ENCODE measurements around the gene PCIF1.
A peak's percentile ranks its signal among the peaks of the same experiment; 100 is the strongest.
"Not testable (repeated sequence)": the region's sequence is repeated elsewhere in the genome, so short reads cannot be mapped to it uniquely, and the experiment has no call there.

Gene PCIF1

DNA sequence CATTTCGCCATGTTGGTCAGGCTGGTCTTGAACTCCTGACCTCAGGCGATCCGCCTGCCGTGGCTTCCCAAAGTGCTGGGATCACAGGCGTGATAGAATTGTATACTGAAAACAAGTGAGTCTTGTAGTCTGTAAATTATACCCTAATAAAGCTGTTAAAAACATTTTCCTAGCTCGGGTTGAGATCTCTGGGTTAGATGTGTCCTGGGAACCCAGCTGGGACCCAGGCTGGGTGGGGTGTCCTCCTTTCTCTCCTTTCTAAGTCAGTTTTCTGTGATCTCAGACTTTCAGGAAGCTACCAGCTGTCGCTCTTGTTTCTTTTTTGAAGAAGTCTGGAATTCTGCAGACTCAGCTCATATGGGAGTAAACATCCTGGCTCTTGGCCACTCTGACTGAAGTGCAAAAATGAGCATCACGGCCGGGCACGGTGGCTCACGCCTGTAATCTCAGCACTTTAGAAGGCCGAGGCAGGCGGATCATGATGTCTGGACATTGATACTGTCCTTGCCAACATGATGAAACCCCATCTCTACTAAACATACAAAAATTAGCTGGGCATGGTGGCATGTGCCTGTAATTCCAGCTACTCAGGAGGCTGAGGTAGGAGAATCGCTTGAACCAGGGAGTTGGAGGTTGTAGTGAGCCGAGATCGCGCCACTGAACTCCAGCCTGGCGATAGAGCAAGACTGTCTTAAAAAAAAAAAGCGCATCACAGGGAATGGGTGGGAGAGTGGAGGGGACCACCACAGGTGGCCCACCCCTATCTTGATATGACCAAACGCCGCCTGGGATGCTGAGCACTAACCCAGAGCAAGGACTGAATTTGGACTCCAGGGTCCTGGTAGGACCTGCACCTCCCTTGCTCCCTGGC is 9.9 kb upstream of the PCIF1 start:
- DNase-seq = no peak

DNA sequence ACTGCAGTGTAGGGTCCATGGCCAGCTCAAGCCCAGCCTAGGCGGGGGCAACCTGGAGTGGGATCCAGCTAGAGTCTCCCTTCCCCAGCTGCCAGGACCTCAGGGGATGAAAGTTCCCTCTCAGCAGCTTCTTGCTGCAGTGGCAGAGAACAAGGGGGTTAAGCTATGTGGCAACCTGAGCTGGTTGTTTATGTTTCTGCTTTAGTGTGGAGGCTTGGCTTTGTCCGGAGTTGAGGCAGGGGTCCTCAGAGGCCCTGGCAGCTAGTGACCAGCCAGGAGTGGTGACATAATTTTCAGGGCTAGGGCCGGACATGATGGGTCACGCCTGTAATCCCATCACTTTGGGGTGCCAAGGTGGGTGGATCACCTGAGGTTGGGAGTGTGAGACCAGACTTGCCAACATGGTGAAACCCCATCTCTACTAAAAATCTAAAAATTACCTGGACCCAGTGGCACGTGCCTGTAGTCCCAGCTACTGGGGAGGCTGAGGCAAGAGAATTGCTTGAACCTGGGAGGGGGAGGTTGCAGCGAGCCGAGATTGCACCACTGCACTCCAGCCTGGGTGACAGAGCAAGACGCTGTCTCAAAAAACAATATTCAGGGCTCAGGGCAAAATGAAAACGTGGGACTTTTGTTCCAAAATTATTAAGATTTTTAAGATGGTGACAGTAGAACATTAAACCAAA is 8.5 kb upstream of the PCIF1 start:
- DNase-seq = no peak

DNA sequence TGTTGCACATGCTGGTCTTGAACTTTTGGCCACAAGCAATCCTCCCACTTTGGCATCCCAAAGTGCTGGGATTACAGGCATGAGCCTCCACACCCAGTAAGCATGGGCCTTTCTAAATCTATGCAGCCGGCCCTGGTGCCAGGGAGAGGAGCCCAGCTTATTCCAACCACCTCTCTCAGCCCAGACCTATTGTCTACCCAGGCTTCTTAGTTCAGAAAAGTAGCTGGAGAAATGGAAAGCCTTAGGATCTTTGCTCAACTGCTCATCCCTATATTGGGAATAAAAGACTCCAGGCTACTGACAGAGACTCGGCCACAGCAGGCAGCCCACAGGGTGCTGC is 7.8 kb upstream of the PCIF1 start:
- DNase-seq = no peak

DNA sequence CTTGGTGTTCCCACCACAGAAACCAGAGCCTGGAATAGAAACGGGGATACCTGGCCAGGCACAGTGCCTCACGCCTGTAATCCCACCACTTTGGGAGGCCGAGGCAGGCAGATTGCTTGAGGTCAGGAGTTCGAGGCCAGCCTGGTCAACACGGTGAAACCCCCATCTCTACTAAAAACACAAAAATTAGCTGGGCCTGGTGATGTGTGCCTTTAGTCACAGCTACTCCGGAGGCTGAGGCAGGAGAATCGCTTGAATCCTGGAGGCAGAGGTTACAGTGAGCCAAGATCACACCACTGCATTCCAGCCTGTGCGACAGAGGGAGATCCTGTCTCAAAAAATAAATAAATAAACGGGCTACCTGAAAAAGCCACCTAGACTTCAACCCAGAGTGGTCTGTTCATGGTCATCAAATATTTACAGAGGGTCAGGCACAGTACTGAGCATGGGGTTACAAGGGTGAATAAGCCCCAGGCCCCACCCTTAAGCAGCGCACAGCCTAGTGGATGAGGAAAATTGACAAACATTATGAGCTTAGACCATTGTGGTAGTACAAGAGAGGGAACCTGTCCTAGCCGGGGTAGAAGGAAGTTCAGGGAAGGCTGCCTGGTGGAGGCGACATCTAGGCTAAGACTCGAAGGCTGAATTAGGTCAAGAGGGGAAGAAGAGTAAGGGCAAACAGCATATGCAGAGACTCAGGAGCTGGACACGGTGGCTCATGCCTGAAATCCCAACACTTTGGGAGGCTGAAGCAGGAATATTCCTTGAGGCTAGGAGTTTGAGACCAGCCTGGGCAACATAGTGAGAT is 7.2 kb upstream of the PCIF1 start:
- no peak for DNase-seq

DNA sequence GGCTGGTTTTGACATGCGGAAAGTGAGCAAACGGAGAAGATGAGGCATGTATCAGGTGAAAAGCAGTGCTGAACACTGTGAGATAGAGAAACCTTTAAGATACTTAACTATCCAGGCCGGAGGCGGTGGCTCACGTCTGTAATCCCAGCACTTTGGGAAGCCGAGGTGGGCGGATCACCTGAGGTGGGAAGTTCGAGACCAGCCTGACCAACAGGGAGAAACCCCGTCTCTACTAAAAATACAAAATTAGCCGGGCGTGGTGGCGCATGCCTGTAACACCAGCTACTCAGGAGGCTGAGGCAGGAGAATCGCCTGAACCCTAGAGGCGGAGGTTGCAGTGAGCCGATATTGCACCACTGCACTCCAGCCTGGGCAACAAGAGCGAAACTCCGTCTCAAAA is 2.8 kb upstream of the PCIF1 start:
- DNase-seq = not testable (repeated sequence)

DNA sequence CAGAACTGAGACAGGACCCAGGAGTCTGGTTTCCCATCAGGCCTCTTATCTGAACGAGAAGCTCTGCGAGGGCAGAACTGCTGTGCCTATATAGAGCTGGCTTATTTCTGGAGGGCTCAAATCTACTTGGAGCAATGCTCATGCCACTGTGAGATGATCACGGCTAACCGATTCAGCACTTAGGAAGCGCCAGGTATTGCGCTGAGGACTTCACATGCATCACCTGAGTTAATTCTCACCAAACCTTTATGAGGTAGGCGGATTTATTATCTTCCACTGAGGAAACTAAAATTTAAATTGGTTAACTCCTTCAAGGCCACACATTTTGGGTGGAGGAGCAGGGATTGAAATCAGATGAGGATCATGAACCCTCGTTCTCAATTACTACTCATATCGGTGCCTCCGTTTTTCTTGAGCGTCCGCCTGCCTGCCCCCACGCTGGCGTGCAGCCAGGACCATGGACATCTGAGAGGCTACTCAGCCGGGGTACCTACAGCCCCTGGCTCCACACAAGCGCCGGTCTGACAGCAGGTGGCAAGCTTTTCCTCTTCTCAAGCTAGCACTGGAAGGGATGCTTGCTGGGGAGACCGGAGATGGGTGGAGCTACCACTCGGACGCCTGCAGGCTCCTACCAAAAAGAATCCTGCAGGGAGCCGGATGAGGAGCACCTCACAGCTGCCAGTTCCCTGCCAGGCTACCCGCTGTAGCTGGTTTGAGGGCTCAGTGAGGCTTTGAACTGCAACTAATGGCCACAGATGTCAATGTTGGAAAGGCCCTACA is 1.0 kb upstream of the PCIF1 start:
- DNase-seq = no peak

DNA sequence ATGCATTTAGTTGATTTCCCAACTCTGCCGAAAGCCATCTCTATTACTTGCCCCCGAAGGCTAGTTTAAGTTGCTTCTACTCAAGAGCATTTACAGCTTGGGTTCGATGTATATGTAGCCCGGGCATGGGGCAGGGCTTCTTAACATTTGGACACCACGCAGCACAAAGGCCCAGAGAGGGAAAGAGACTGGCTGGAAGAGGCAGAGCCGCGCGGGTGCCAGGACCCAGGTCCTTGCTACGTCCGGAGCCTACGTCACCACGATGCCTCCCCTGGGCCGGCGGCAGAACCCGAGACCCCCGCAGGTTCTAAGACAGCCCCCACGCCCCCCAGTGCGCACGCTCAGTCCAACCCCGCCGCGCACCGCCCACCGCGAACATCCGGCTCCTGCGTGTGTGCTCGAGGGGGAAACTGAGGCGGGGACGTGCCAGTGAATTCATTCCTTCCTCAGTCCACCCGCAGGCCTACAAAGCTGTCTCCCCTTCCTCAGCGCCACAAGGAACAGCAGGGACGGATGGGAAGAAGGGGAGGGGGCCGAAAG is 367 bp upstream of the PCIF1 start:
- DNase-seq = peak; percentile 55

DNA sequence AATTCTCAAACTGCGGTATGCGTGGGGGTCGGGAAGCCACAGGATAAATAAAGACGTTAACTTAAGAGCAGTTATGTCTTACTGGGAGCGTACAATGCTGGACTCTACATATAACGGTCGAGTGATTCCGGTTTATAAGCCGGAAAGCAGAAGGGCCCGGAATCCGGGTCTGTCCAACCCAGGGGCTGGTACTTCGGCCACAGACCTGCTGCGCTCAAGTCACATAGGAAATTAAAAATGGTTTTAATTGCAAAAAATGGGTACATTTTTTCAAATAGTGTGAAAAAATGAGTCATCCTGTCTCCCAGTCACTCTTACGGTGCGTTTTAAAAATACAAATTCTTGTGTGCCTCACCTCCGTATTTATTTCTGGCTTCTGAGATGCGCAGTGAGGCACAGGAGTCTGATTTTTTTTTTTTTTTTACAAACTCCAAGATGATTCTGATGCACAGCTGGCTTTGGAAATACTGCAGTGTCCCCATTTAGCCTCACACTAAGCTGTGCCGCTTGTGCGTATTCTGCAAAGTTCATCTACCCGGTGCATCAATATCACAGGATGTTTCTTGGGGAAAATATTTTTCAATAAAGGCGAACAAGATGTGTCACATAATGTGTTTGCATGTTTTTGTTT is 1.0 kb downstream of the PCIF1 start:
- no peak for DNase-seq

DNA sequence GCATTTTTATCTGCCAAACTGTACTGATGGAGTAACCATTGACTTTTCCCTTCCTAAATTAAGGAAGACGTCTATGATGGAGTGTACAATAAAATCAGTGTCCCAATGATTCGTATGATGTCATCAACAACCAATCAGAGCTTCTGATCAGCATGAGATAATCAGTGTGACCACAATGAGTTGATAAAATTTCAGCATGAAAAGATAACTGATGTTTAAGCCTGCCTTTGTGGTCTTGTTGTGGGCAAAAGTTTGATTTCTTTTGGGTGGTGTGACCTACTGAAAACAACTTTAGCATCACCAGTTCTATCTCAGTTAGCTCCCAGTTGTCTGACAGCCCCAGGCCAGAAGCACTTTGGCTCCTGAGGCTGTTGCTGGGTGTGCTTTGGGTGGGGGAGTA is 3.3 kb downstream of the PCIF1 start:
- no peak for DNase-seq

DNA sequence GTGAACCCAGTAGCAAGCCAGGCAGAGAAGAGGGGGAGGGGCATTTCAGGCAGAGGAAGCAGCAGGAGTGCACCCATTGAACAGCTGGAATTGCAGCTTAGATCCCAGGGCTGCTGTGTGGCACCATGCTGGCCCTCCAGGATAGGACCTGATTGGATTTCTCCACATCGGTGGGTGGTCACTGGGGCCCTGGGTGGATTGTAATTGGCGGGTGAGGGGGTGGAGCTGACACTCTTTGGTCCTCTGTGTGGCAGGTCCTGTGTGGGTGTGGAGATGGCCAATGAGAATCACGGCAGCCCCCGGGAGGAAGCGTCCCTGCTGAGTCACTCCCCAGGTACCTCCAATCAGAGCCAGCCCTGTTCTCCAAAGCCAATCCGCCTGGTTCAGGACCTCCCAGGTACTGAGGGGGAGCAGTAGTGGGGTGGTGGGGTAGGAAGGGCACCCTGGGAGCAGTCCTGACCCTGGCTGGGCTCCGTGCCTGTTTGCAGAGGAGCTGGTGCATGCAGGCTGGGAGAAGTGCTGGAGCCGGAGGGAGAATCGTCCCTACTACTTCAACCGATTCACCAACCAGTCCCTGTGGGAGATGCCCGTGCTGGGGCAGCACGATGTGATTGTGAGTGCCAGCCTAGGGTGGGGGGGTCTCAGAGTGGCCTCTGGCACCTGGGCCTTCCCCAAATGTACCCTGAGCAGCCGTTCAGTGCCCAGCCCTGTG is 4.4 kb downstream of the PCIF1 start:
- DNase-seq = no peak

DNA sequence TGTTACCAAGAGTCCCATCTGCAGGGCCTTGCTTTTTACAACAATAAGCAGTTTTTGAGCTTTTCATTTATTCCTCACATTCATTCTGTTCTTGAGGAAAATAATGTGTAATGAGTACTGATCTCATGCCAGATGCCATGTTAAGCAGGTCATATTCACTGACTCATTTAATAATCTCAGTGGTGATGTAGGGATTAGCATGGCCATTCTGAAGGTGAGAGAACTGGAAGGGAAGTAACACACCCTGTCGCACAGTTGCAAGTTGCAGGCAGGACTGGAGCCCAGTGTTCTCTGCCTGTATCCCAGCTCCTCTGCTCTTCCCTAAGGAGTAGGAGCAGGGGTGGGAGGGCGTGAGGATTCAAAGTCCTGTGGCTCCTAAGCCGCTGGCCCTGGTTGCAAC is 5.6 kb downstream of the PCIF1 start:
- no peak for DNase-seq

DNA sequence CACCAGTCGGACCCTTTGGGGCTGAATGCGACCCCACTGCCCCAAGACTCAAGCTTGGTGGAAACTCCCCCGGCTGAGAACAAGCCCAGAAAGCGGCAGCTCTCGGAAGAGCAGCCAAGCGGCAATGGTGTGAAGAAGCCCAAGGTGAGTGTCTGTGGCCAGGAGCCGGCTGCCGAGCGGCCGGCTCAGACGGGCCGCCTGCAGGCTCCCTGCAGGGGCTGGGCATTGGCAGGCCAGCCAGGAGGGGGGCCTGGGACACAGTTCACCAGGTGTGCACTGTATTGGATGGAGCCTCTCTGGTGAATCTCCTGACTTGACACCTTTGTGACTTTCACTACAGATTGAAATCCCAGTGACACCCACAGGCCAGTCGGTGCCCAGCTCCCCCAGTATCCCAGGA is 6.0 kb downstream of the PCIF1 start:
- no peak for DNase-seq

DNA sequence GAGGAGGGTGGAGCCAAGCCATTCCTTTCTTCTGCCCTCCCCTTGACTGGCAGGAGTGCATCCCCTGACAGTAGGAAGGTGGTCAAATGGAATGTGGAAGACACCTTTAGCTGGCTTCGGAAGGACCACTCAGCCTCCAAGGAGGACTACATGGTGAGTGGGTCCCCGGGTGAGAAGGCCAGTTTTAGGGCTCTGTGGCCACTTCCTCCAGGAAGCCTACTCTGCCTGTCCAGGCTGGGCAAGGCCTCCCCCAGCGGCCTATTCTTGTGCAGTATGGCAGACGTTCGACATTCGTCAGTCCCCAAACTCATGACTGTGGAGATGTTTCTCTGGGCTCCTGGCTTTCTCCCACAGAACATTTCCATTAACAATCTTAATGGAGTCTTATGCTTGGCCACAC is 9.1 kb downstream of the PCIF1 start:
- no peak for DNase-seq

DNA sequence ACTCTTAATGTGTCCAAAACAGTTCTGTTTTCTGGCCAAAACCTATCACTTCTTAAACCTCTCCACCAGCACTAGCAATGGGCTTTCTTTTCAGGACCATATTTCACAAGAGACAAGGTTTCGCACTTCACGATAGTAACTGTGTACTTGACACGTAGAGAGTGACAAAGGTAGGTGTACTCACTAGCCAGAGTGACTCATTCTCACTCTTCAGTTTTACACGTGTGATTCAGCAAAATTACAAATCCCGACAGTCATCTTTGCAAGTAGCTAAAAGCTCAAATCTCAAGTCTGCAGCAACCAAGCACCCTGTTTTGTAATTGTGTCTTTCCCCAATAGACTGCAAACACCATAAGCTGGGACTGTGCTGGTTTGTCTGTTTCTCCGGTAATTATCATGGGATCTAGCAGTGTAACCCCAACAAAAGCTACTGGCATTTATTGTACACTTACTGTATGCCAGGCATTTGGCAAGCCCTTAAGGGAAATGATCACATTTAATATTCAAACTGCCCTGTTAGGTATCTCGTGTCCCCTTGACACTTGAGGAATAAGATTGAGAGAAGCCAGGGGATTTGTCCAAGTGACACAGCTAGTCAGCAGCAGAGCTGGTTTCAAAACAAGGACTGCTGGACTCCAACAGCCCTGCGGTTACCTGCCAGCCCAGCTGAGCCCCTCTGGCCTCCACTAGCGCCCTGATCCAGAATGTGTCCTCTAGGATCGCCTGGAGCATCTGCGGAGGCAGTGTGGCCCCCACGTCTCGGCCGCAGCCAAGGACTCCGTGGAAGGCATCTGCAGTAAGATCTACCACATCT is 9.9 kb downstream of the PCIF1 start:
- no peak for DNase-seq

DNA sequence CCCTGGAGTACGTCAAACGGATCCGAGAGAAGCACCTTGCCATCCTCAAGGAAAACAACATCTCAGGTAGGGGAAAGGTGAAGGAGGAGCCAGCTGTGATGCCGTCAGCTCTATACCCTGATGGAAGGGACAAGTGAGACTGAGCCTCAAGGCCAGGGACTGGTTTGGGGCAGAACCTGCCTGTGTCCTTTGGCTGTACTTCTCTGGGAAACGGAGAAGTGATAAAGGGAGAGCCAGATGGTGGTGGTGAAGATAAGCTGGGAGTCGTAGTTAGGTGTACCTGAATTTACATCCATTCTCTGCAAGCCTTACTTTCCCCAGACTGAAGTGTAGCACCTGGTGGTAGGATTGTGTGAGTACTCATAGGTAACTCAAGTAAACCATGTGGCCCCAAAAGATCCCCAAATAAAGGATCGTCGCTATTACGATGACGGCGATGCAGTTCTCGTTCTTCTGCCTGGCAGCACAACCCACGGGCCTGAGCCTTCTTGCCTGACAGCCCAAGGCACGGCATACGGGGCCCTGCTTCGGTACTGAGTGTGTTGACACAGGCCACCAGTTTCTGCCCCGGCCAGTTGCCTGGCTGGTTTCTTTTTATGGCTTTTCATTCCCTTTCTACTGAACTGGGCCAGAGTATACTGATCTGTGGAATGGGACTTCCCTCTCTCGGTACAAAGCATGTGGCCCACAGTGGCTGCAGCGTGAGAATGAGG is 10.6 kb downstream of the PCIF1 start:
- no peak for DNase-seq

DNA sequence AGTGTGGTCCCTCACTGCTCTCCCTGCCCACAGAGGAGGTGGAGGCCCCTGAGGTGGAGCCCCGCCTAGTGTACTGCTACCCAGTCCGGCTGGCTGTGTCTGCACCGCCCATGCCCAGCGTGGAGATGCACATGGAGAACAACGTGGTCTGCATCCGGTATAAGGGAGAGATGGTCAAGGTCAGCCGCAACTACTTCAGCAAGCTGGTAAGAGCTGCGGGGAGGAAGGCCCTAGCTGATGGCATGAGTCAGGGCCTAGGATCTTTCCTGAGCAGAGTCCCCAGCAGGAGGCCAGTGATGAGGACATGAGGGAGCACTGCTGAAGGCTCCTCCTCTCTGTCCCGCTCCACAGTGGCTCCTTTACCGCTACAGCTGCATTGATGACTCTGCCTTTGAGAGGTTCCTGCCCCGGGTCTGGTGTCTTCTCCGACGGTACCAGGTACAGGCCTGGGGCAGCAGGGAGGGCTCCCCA is 11.2 kb downstream of the PCIF1 start:
- no peak for DNase-seq

DNA sequence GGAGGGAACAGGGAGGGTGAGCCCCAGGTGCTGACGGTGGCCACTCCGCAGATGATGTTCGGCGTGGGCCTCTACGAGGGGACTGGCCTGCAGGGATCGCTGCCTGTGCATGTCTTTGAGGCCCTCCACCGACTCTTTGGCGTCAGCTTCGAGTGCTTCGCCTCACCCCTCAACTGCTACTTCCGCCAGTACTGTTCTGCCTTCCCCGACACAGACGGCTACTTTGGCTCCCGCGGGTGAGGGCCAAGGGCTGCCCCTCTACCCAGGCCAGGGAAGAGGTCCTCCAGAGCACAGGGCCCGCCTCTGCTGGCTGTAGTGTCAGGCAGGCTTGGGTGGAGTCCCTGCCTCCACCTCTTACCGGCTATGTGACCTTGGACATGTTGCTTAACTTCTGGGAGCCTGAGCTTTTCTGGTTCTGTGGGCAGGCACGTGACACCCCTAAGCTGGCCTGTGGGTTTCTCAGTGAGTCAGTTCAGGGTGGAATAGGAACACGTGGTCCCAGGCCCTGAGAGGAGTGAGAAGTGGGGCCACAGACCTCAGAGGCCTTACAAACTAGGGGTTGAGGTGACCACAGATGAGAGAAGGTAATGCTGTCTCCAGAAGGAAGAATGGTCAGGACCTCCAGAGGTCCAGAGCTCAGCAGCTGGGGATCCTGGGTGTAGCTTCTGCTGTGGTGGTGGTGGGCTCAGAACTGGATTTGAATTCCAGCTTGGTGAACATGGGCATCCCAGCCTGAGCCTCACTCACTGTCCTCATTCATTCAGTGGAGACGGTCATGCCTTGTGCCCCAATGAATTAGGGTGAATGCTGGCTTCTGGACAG is 11.9 kb downstream of the PCIF1 start:
- DNase-seq = no peak

DNA sequence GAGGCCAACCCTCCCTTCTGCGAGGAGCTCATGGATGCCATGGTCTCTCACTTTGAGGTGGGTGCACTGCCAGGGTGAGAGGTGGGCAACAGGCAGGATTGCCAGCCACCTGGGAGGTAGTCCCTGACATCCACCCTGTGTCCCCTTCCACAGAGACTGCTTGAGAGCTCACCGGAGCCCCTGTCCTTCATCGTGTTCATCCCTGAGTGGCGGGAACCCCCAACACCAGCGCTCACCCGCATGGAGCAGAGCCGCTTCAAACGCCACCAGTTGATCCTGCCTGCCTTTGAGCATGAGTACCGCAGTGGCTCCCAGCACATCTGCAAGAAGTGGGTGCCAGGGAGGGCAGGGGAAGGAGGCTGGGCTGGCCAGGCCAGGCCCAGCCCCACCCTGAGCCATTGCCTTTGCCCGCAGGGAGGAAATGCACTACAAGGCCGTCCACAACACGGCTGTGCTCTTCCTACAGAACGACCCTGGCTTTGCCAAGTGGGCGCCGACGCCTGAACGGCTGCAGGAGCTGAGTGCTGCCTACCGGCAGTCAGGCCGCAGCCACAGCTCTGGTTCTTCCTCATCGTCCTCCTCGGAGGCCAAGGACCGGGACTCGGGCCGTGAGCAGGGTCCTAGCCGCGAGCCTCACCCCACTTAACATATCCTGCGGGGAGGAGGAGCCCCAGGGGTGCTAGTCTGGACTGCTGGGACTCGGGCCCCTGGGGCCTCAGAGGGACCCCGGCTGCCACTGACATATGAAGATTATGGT is 12.8 kb downstream of the PCIF1 start:
- DNase-seq = no peak
